Ascending aorta (tissue), 2 donors: Measurements from ENCODE around the gene DFFA. TPM values are rescaled to one million over a fixed set of nuclear protein-coding genes. Genes with fewer than 3 reads are reported as not detected.

Source experiments
- DNase-seq, 2 donors: peaks; one replicate each; pipeline ENCODE4 v3.0.0-alpha.2; 2019; ENCODE audit warnings: low spot score in 2 of 2
- H3K27ac ChIP-seq, 2 donors: fragments of 200-600 bp; sonication (generic); one replicate each; pipeline ENCODE4 v1.5.1; 2016 to 2017; ENCODE audit warnings: mild to moderate bottlenecking in 1 of 2
- H3K27me3 ChIP-seq: fragments of 200-600 bp; sonication (generic); one replicate; pipeline ENCODE4 v1.5.1; 2017
- H3K36me3 ChIP-seq, 2 donors: fragments of 200-600 bp; sonication (generic); one replicate each; pipeline ENCODE4 v1.5.1; 2016
- H3K4me1 ChIP-seq, 2 donors: fragments of 200-600 bp; sonication (generic); one replicate each; pipeline ENCODE4 v1.5.1; 2016 to 2017; ENCODE audit warnings: mild to moderate bottlenecking in 1 of 2
- H3K4me3 ChIP-seq, 2 donors: fragments of 200-600 bp; sonication (generic); one replicate each; pipeline ENCODE4 v1.5.1; 2016 to 2017; ENCODE audit warnings: mild to moderate bottlenecking in 1 of 2
- H3K9me3 ChIP-seq, 2 donors: fragments of 200-600 bp; sonication (generic); one replicate each; pipeline ENCODE4 v1.5.1; 2016
- intact Hi-C: fragments of 100-400 bp; cut with DNase I; formaldehyde crosslinking; loops from one replicate; pipeline ENCODE4 v1.15.1; 2023
- total RNA-seq: library from RNA; depleted of rRNA; stranded (reverse); fragments of >200 nt; gene quantifications from one replicate; pipeline ENCODE4 v1.1.0, GENCODE V29; 2016
- TF ChIP-seq, protein P1 (sequence below), 3 experiments: fragments of 200-600 bp in 2 of 3; fragments of 450-650 bp in 1 of 3; sonication (generic) in 2 of 3; IDR thresholded peaks; one replicate each; pipeline ENCODE4 v1.5.1; 2016 to 2019; ENCODE audit warnings: antibody characterized with exemption in 3 of 3, mild to moderate bottlenecking in 1 of 3, moderate library complexity in 1 of 3

DFFA gene
- total RNA-seq, 1 donor from 2014 or later: 11.8 TPM

DNA sequence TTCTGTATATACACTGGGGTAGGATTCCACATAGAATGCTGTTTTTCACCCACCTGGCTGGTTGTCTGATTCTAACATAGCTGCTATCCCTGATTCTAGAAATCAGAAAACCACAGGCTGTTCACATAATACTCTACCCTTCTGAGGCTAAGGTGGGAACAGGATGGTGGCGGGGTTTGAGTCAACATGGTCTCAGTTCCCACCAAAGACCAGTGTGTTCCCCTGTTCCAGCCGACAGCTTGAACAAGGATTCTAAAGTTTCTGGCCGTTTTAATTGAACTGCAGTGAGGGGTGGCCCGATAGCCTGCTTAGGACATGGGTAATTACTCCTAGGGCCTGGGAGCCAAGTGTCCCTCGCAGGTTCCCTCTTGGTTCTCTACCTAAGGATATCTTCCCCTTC is 40.9 kb upstream of the DFFA start:
- intact Hi-C loops: loop anchor here (5.0 kb wide), 3 partner anchors 119 to 284 kb away; partner anchors contain the start of gene CASZ1
- DNase-seq: peak in 1 of 2 donors; percentile 50
- Histone ChIP-seq H3K36me3 (no peaks in the 10 kb centered on the region), H3K27ac (no peak overlapping the region), H3K4me1 (peaks cover 9 to 20% of the 10 kb centered on the region in 2 donors), H3K9me3 (no peaks in the 10 kb centered on the region), H3K4me3 (no peak overlapping the region), H3K27me3 (no peaks in the 10 kb centered on the region)
- TF ChIP-seq, protein P1, sequence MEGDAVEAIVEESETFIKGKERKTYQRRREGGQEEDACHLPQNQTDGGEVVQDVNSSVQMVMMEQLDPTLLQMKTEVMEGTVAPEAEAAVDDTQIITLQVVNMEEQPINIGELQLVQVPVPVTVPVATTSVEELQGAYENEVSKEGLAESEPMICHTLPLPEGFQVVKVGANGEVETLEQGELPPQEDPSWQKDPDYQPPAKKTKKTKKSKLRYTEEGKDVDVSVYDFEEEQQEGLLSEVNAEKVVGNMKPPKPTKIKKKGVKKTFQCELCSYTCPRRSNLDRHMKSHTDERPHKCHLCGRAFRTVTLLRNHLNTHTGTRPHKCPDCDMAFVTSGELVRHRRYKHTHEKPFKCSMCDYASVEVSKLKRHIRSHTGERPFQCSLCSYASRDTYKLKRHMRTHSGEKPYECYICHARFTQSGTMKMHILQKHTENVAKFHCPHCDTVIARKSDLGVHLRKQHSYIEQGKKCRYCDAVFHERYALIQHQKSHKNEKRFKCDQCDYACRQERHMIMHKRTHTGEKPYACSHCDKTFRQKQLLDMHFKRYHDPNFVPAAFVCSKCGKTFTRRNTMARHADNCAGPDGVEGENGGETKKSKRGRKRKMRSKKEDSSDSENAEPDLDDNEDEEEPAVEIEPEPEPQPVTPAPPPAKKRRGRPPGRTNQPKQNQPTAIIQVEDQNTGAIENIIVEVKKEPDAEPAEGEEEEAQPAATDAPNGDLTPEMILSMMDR (IDR thresholded peaks at IDR 0.05): no peak

DNA sequence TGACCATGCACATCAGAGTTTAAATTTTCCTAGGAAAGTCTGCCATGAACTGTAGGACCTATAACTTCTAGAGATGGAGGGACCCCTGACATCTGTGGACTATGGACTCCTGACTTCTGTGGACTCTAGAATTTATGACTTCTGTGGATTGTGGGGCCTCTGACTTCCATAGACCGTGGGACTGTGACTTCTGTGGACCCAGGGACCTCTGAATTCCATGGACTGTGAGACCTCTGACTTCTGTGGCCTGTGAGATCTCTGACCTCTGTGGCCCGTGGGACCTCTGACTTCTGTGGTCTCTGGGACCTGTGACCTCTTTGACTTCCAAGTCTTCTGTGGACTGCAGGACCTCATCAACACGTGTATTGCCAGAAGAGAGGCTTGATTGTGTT is 39.2 kb upstream of the DFFA start:
- H3K36me3 ChIP-seq: no peaks in the 10 kb centered on the region
- H3K27me3 ChIP-seq: no peaks in the 10 kb centered on the region
- DNase-seq: no peak
- intact Hi-C loops: loop anchor here (2.0 to 5.0 kb wide), 4 partner anchors 15 to 286 kb away; partner anchors contain the start of gene CASZ1
- H3K4me1 ChIP-seq: peaks cover 13 to 21% of the 10 kb centered on the region in 2 donors
- TF ChIP-seq, protein P1 (IDR thresholded peaks at IDR 0.05): no peak
- no peak overlapping the region for H3K4me3 ChIP-seq
- H3K9me3 ChIP-seq: no peaks in the 10 kb centered on the region
- H3K27ac ChIP-seq: no peak overlapping the region

DNA sequence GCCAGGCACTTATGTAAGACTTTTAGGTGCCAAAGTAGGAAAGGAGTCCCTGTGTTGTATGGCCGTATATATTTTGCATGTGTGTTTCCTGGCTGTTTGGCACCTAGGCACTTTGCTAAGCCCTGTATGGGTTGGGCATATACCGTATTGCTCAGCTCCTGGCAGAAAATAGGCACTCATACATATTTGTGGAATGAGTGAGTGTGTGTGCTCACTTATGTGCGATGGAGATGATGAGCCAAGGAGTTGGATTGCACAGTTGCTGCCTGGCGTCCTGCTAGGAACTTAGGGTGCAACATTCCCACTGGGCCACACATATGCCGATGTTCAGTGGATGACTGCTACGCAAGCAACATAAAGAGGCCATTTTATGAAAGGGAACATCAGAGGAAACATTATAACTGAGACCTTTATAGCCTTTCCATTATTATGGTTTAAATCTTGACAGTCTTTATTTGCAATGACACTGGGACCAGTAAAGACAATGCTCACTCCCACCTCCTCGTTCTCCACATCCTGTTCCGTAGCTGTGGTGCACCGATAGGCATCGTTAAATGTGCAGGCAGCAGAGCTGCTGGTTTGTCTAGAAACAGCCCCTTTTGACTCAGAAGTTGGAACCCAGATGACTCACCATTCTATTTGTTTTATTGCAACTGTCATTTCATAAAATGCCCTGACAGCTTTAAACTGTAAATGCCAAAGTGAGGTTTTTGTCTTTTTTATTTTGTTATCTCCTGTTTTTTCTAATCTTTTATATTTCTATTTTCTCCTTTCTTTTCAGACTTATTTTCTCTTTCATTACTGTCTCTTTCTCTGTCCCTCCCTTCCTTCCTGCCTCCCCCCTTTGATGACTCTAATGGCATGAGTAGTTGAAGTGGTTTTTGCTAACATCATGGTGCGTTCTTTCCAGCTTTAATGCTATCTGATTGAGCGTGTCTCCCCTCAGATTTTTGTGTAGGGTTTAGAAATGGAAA is 38.5 kb upstream of the DFFA start:
- H3K27me3 ChIP-seq: no peaks in the 10 kb centered on the region
- H3K27ac ChIP-seq: peak overlapping the region in 1 of 2 donors; percentile 30
- no peaks in the 10 kb centered on the region for H3K9me3 ChIP-seq
- intact Hi-C loops: loop anchor here (2.0 to 5.0 kb wide), 4 partner anchors 16 to 286 kb away; partner anchors contain the start of gene CASZ1
- peak overlapping the region in 1 of 2 donors; percentile 1 for H3K4me3 ChIP-seq
- H3K4me1 ChIP-seq: peaks cover 13 to 16% of the 10 kb centered on the region in 2 donors
- DNase-seq: peak in 1 of 2 donors; percentile 75
- TF ChIP-seq, protein P1 (IDR thresholded peaks at IDR 0.05): no peak
- H3K36me3 ChIP-seq: no peaks in the 10 kb centered on the region

DNA sequence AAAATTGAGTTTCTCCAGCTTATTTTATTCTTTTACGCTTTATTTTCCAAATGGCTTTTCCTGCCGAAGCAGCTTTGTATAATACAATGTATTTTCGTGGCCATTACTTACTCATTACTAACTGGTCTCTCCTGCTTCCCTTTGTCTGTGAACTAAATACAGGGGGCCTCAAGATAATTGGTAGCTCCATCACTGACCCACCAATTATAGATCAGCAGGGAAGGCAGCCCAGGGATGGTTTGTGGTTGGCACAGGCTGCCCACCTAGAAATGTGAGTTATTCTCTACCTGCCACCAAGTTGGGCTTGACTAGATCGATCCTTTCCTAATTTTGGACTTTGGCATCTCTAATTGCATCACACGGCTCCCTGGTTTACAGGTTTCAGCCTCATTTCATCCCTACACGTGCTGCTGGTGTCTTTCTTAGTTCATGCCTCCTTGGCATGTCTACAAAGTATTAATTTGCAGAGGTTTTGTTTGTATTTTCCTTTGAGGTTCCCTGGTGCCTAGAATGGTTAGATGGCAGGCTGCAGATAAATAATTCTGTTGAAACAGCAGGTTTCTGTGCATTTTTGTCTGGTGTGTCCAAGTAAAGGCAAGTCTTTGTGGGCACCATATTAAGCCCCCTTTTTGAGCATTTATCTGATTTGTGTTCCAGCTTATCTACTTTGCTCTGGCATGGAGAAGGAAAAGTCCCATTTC is 37.6 kb upstream of the DFFA start:
- DNase-seq: no peak
- Histone ChIP-seq H3K27ac (no peak overlapping the region), H3K36me3 (no peaks in the 10 kb centered on the region), H3K4me3 (no peak overlapping the region), H3K27me3 (no peaks in the 10 kb centered on the region), H3K4me1 (peaks cover 13 to 16% of the 10 kb centered on the region in 2 donors), H3K9me3 (no peaks in the 10 kb centered on the region)
- intact Hi-C loops: loop anchor here (2.0 to 5.0 kb wide), 5 partner anchors 17 to 432 kb away; partner anchors contain the start of gene CASZ1
- TF ChIP-seq, protein P1 (IDR thresholded peaks at IDR 0.05): no peak

DNA sequence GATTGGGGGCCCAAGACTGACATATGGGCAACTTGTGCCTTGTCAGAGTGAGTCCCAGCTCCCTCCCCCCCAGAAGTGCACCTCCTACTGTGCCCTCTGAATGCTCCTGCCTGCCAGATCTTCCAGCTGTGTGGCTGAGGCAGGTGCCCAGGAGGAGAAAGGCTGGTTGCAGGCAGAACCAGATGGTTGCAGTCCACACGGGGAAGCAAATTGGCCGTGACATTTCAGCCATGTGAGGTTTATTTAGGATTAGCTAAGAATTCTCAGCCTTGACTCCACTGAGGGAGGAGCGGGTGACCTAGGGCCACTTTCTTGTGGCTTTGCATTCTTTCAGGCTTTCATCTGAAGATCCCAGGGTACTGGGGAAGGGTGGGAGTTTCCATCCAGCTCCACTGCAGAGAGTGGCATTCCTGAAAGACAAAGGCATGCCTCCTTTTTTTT is 36.2 kb upstream of the DFFA start:
- no peaks in the 10 kb centered on the region for H3K27me3 ChIP-seq
- TF ChIP-seq, protein P1 (IDR thresholded peaks at IDR 0.05): no peak
- no peaks in the 10 kb centered on the region for H3K9me3 ChIP-seq
- peaks cover 13 to 16% of the 10 kb centered on the region in 2 donors for H3K4me1 ChIP-seq
- intact Hi-C loops: loop anchor here (5.0 kb wide), 1 partner anchor 434 kb away; no protein-coding TSS in a partner anchor
- H3K36me3 ChIP-seq: no peaks in the 10 kb centered on the region
- H3K4me3 ChIP-seq: no peak overlapping the region
- no peak for DNase-seq
- H3K27ac ChIP-seq: no peak overlapping the region
